HL-60/S4 (cell line): Measurements from ENCODE around the gene PAX3.

Experiments
- in situ Hi-C: fragments of 300-500 bp; cut with MboI; formaldehyde crosslinking; loops from 2 replicates; pipeline ENCODE4 v1.14.3; 2022; ENCODE audit warnings: low sequenced_read_pairs

The PAX3 gene

GRCh38 chr2:222299906-222300725 is 1.3 kb upstream of the PAX3 start:
- in situ Hi-C loops, result no loop called here

- in situ Hi-C loops, result no loop called here
Observed at GRCh38 chr2:222298001-222298310, 842 bp downstream of the PAX3 start.

GRCh38 chr2:222297600-222297935 is 1.2 kb downstream of the PAX3 start:
- in situ Hi-C loops, result no loop called here

GRCh38 chr2:222296911-222297599 is 1.7 kb downstream of the PAX3 start:
- in situ Hi-C loops, result no loop called here

- in situ Hi-C loops, result no loop called here
Observed at GRCh38 chr2:222296311-222296741, 2.5 kb downstream of the PAX3 start.

- in situ Hi-C loops, result no loop called here
Observed at GRCh38 chr2:222295368-222296062, 3.3 kb downstream of the PAX3 start.

GRCh38 chr2:222294996-222295367 is 3.8 kb downstream of the PAX3 start:
- in situ Hi-C loops, result no loop called here

- in situ Hi-C loops, result no loop called here
Observed at GRCh38 chr2:222293660-222294630, 4.9 kb downstream of the PAX3 start.

GRCh38 chr2:222292149-222293134 is 6.4 kb downstream of the PAX3 start:
- in situ Hi-C loops, result no loop called here

- in situ Hi-C loops, result no loop called here
Observed at GRCh38 chr2:222291485-222291841, 7.3 kb downstream of the PAX3 start.

GRCh38 chr2:222290736-222291484 is 7.9 kb downstream of the PAX3 start:
- in situ Hi-C loops, result no loop called here

- in situ Hi-C loops, result no loop called here
Observed at GRCh38 chr2:222290401-222290735, 8.4 kb downstream of the PAX3 start.

GRCh38 chr2:222289278-222290160 is 9.3 kb downstream of the PAX3 start:
- in situ Hi-C loops, result no loop called here

- in situ Hi-C loops, result no loop called here
Observed at GRCh38 chr2:222288590-222289277, 10.1 kb downstream of the PAX3 start.

GRCh38 chr2:222287862-222288479 is 10.8 kb downstream of the PAX3 start:
- in situ Hi-C loops, result no loop called here

- in situ Hi-C loops, result no loop called here
Observed at GRCh38 chr2:222284466-222284865, 14.3 kb downstream of the PAX3 start.

- in situ Hi-C loops, result no loop called here
Observed at GRCh38 chr2:222283634-222284033, 15.2 kb downstream of the PAX3 start.
